HG03196 (cell line): ENCODE data around the gene HOXA11.

Source experiments
- ATAC-seq: cut with Tn5 transposase; IDR thresholded peaks from one replicate; pipeline ENCODE4 v1.9.1; 2021; ENCODE audit not compliant: unreplicated experiment

The HOXA11 gene

GRCh38 chr7:27194002-27194352 is 8.9 kb upstream of the HOXA11 start:
- ATAC-seq: no peak

DNA sequence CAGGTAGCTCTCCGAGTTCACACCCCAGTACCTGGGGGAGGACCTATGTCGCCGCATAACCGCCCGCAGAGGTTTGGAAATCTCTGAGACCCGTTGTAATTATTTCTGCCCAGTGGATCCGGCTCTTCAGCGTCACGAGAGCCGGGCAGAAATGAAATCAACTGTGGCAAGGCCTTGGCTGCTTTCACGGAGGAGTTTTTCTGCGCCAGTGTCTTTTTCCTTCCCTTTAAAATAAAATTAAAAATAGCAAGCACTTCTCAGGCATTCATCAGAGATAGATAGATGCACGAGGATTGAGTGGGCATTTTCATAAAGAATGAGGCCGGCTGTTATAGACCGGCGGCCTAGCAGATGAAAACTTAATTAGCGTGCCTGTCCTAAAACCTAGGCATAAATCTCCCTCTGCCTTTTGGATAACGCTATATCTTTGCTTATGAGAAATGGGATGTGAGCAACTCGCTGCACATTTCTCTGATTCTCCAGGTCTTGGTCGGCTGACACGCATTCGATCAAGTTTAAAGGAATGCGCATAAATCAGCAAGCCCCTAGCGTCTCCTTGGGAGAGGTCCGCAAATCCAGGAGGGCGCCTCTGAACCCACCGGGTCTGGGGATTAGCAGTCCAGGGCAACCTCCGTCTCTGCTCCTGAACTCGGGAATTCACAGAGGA is 8.4 kb upstream of the HOXA11 start:
- no peak for ATAC-seq

- no peak for ATAC-seq
These were observed 7.7 kb upstream of the HOXA11 start for GRCh38 chr7:27192546-27193334.

DNA sequence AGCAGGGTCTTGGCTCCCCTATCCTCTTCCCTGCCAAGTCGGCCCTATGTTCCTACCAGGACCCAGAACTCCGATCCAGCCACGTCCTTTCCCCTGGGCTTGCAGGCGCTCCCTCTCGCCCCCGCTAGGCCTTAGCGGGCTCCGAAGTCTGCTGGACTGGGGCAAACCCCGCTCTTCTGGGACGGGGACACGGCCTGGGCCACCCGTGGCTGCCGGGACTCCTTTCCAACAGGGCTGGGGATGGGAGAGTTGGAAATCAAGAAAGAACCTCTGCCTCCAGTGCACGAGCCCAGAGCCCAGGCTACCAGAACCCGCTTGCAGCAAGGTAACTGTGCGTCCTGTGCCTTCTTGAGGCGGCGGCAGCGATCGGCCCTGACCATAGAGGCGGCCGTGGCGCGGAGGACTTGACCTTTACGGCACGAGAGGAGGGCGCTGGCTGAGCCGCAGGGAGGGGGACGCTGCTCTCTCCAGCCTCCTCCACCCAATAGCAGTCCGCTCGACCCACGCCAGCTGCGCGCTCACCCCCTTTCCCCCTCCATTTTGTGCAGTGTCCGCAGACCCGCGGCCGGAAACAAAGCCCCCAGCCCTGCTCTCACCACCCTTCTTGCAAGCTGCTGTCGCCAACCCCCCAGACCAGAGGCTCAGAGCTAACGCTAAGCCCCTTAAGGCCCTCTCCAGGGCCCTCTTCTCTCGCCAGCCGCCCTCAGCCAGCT is 7.0 kb upstream of the HOXA11 start:
- no peak for ATAC-seq

DNA sequence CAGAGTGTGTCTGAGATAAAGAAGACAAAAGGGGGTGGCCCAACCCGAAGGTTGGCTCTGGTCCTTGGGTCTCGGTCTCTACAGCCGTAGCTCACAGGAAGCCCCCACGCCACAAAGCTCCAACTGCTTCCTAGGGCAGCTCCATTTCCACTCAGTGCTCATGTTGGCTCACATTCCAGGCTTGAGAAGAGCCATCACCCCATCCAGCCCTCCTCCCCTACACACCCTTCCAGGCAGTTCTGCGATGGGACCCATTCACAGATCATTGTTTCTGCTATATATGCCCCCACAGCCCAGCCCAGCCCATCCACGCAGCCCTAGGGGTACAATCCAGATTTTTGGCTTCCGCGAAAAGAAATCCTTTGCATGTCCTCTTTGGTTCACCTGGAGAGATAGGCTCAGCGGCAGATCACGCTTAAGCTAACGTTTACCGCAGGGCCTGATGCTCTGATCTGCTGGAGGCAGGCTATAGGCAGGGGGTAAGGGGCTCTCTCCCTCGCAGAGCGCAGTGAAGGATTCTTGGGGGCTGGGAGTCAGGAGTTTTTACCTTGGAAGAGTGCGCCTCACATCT is 6.2 kb upstream of the HOXA11 start:
- no peak for ATAC-seq

DNA sequence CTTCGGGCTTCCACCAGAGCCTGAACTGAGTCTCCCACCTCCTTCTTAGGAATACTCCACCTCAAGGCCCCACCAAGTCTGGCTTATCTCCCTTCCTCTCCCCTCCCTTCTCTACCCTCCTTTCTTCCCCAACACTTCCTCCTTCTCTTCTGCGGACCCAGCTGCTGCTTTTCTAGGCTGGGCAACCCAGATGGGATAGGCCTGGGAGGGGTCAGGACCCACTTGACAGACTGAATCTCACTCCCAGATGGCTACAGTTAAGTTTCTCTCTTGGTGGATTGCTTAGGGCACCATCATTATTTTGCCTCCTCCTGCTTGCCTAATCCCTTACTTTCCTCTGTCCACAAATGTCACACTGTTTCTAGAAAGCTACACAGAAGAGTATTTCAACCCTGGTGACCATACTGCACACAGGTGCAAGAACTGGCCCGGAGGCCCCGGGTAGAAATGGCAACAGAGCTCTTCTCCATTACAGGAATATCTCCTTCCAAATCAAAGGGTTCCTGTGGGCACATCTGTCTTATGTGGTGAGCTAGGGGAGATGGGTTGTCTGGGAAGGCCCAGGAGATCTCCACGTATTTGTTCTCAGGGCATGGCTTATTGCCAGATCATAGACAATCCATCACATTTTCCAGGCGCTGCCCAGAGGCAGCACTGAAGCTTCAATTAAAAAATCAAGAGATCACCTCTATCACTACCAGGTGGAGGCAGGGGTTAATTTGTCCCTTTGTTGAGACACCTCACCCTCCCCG is 5.1 kb upstream of the HOXA11 start:
- no peak for ATAC-seq

- ATAC-seq: no peak
These were observed 4.4 kb upstream of the HOXA11 start for GRCh38 chr7:27189295-27189996.

- no peak for ATAC-seq
These were observed 3.6 kb upstream of the HOXA11 start for GRCh38 chr7:27188386-27189294.

GRCh38 chr7:27187475-27188385 is 2.7 kb upstream of the HOXA11 start:
- ATAC-seq: no peak

- no peak for ATAC-seq
These were observed 1.8 kb upstream of the HOXA11 start for GRCh38 chr7:27186668-27187474.

GRCh38 chr7:27185854-27186667 is 1.0 kb upstream of the HOXA11 start:
- no peak for ATAC-seq

DNA sequence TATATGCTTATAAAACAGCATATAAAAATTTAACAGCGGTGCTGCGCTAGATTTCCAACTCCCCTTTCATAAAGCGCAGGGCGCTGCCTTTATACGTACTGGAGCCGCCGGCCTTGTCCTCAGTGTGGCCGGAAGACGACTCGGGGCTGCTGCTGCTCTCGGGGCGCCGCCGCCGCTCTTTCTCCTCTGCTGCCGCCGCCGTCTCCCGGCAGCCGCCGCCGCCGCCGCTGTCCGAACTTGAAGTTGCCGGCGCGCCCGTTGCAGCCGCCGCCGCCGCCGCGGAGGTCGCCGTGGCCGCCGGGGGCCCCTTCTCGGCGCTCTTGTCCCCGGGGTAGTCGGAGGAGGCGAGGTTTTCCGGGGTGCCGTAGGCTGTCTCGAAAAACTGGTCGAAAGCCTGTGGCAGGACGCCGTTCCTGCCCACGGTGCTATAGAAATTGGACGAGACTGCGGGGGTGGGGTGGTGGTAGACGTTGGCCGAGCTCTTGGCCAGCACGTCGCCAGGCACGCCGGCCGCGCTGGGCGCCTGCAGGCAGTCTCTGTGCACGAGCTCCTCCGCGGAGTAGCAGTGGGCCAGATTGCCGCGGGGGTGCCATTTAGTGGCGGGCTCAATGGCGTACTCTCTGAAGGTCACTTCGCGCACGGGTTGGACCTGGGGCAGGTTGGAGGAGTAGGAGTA is 557 bp downstream of the HOXA11 start:
- ATAC-seq: no peak

DNA sequence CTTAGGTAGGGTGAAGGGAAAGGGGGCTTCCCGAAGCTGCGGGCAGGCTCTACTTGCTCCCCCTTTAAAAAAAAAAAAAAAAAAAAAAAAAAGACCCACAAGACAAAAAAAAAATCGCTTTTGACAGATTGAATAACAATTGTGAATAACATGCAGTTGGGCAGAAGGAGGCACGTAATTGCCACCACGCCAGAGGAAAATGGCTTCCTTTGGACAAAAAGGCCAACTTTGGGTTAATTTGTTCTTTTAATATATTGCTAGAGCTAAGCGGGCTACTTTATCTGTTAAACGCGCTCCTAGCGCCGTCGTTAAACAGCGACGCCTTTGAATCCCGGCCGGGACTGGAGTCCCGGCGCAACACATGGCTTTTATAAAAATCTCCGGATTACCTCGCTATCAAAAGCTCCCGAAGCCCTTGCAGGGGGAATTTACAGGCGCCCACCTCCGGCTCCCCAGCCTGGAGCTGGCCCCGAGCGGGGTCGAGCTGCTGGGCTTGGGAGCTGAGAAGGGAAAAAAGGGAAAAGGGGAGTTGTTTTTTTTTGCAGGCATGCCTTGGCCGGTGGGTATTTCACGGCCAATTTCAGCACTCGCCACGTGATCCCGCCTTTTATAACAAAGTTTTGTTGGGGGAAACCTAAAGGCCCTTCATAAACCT is 1.2 kb downstream of the HOXA11 start:
- no peak for ATAC-seq

DNA sequence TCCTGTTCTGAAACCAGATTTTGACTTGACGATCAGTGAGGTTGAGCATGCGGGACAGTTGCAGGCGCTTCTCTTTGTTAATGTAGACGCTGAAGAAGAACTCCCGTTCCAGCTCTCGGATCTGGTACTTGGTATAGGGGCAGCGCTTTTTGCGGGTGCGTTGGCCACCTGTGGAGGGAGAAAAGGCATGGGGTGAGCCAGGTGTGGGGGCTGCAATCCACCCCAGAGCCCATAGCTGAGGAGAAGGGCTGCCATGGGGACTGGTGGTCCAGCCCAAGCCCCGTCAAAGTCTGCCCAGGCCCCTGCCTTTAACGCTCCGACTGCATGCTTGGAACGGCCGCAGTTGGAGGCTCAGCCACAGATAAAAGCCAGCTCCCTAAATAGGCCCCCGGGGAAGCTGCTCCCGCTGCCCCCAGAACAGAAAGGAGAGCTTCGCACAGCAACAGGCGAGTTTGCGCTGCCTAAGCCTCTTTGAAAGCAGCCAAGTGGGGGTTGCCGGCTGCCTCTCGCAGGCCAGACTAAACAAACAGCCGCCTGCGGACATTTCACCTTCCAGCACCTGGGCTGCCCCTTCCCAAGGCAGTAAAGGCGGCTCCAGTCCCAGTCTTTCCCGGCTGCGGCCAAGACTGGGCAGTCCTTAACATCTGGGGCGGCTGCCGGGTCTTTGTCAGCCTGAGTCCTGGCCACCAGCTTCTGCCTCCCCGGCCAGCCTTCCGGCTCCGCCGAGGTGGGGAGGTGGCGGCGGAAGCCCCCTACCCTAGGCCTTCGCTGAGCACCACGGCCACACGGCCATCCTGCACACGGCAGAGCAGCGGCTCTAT is 2.0 kb downstream of the HOXA11 start:
- no peak for ATAC-seq
